Neural cell (in vitro differentiated cells): ENCODE data around the gene THAP2.
"Not testable (repeated sequence)": the region's sequence is repeated elsewhere in the genome, so short reads cannot be mapped to it uniquely, and the experiment has no call there.

Experiments
- EP300 ChIP-seq: fragments of 450-650 bp; conservative IDR thresholded peaks from 2 replicates; pipeline ENCODE4 v1.6.1; 2014; ENCODE audit warnings: antibody characterized with exemption, mild to moderate bottlenecking, moderate library complexity; ENCODE audit not compliant: poor library complexity, severe bottlenecking
- EZH2 ChIP-seq: fragments of 200-600, 300-800 bp; shearing (Covaris generic), sonication (generic); IDR thresholded peaks from 2 replicates; pipeline ENCODE4 v1.6.1; 2014; ENCODE audit warnings: antibody characterized with exemption, low read length, borderline replicate concordance, mild to moderate bottlenecking; ENCODE audit not compliant: insufficient read depth, poor library complexity, severe bottlenecking
- POLR2AphosphoS5 ChIP-seq: IDR thresholded peaks from 2 replicates; pipeline ENCODE4 v1.6.1; 2012
- RAD21 ChIP-seq: fragments of 450-650 bp; conservative IDR thresholded peaks from 2 replicates; pipeline ENCODE4 v1.6.1; 2014; ENCODE audit warnings: antibody characterized with exemption, mild to moderate bottlenecking, moderate library complexity
- REST ChIP-seq: IDR thresholded peaks from 2 replicates; pipeline ENCODE4 v1.6.1; 2012; ENCODE audit warnings: borderline replicate concordance
- SMC3 ChIP-seq: fragments of 450-650 bp; conservative IDR thresholded peaks from 2 replicates; pipeline ENCODE4 v1.6.1; 2014; ENCODE audit warnings: antibody characterized with exemption, mild to moderate bottlenecking, moderate library complexity; ENCODE audit not compliant: poor library complexity
- TAF1 ChIP-seq: IDR thresholded peaks from 2 replicates; pipeline ENCODE4 v1.6.1; 2012; ENCODE audit warnings: low read depth
- TF ChIP-seq, protein P1 (sequence below): fragments of 450-650 bp; IDR thresholded peaks from 2 replicates; pipeline ENCODE4 v1.5.1; 2014; ENCODE audit warnings: antibody characterized with exemption, mild to moderate bottlenecking, moderate library complexity; ENCODE audit not compliant: poor library complexity, severe bottlenecking

- TF ChIP-seq, protein P1, sequence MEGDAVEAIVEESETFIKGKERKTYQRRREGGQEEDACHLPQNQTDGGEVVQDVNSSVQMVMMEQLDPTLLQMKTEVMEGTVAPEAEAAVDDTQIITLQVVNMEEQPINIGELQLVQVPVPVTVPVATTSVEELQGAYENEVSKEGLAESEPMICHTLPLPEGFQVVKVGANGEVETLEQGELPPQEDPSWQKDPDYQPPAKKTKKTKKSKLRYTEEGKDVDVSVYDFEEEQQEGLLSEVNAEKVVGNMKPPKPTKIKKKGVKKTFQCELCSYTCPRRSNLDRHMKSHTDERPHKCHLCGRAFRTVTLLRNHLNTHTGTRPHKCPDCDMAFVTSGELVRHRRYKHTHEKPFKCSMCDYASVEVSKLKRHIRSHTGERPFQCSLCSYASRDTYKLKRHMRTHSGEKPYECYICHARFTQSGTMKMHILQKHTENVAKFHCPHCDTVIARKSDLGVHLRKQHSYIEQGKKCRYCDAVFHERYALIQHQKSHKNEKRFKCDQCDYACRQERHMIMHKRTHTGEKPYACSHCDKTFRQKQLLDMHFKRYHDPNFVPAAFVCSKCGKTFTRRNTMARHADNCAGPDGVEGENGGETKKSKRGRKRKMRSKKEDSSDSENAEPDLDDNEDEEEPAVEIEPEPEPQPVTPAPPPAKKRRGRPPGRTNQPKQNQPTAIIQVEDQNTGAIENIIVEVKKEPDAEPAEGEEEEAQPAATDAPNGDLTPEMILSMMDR = not testable (repeated sequence)
- TF ChIP-seq EZH2, RAD21, REST, SMC3, TAF1, POLR2AphosphoS5, EP300: not testable (repeated sequence)
Observed at GRCh38 chr12:71702181-71702580, 38.1 kb downstream of the THAP2 start.
